ENCODE results near the gene PRKCD. TPM values are rescaled to one million over a fixed set of nuclear protein-coding genes. Genes with fewer than 3 reads are reported as not detected.
A peak's percentile ranks its signal among the peaks of the same experiment; 100 is the strongest.

PRKCD gene
- total RNA-seq, 4 donors from 2014 or later, result 36.3 to 73.1 (median 70.6) TPM

- TF ChIP-seq CTCF (IDR thresholded peaks at IDR 0.05) (no peak), POLR2A (IDR thresholded peaks at IDR 0.05) (no peak)
- H3K4me3 ChIP-seq, result no peak overlapping the region
- no peak for DNase-seq
- no peaks in the 10 kb centered on the region for H3K9me3 ChIP-seq
- peaks cover 6 to 56% (median 17%) of the 10 kb centered on the region in 4 donors for H3K4me1 ChIP-seq
- no peaks in the 10 kb centered on the region for H3K27me3 ChIP-seq
- no peaks in the 10 kb centered on the region for H3K36me3 ChIP-seq
- peak overlapping the region in 3 of 4 donors; percentile 96 to 98 (median 96) for H3K27ac ChIP-seq
These were observed 2.2 kb upstream of the PRKCD start for GRCh38 chr3:53158765-53159155.

- Histone ChIP-seq H3K4me1 (peaks cover 6 to 55% (median 17%) of the 10 kb centered on the region in 4 donors), H3K4me3 (peak overlapping the region in 2 of 4 donors; percentile 26 to 77), H3K9me3 (no peaks in the 10 kb centered on the region), H3K27ac (peak overlapping the region in 3 of 4 donors; percentile 96 to 98 (median 96)), H3K36me3 (no peaks in the 10 kb centered on the region), H3K27me3 (no peaks in the 10 kb centered on the region)
- DNase-seq, result peak in 2 of 3 donors; percentile 89 to 93
- TF ChIP-seq POLR2A (IDR thresholded peaks at IDR 0.05), result peak in 1 of 2 donors; percentile 57
- peak in 3 of 6 experiments; percentile 27 to 56 (median 36) for TF ChIP-seq CTCF (IDR thresholded peaks at IDR 0.05)
These were observed 1.6 kb upstream of the PRKCD start for GRCh38 chr3:53159156-53160060.

- H3K9me3 ChIP-seq, result no peaks in the 10 kb centered on the region
- H3K36me3 ChIP-seq, result peaks cover 0 to 6% (median 0%) of the 10 kb centered on the region in 3 donors
- TF ChIP-seq POLR2A (IDR thresholded peaks at IDR 0.05), result no peak
- TF ChIP-seq CTCF (IDR thresholded peaks at IDR 0.05), result no peak
- peak overlapping the region; percentile 86 to 98 (median 96) for H3K27ac ChIP-seq
- no peaks in the 10 kb centered on the region for H3K27me3 ChIP-seq
- DNase-seq, result no peak
- H3K4me3 ChIP-seq, result peak overlapping the region; percentile 77 to 99 (median 98)
- H3K4me1 ChIP-seq, result peaks cover 6 to 55% (median 14%) of the 10 kb centered on the region in 4 donors
These were observed 849 bp upstream of the PRKCD start for GRCh38 chr3:53160061-53160659.

GRCh38 chr3:53161450-53161819 is 426 bp downstream of the PRKCD start:
- H3K9me3 ChIP-seq, result no peaks in the 10 kb centered on the region
- no peaks in the 10 kb centered on the region for H3K27me3 ChIP-seq
- TF ChIP-seq CTCF (IDR thresholded peaks at IDR 0.05) (no peak), POLR2A (IDR thresholded peaks at IDR 0.05) (no peak)
- peaks cover 0 to 12% (median 0%) of the 10 kb centered on the region in 3 donors for H3K36me3 ChIP-seq
- peak overlapping the region; percentile 77 to 99 (median 98) for H3K4me3 ChIP-seq
- H3K27ac ChIP-seq, result peak overlapping the region; percentile 86 to 98 (median 96)
- DNase-seq, result peak in 1 of 3 donors; percentile 60
- peaks cover 7 to 59% (median 15%) of the 10 kb centered on the region in 4 donors for H3K4me1 ChIP-seq

GRCh38 chr3:53161820-53162671 is 1.0 kb downstream of the PRKCD start:
- Histone ChIP-seq H3K27ac (peak overlapping the region; percentile 86 to 98 (median 96)), H3K4me1 (peaks cover 7 to 59% (median 19%) of the 10 kb centered on the region in 4 donors)

More at GRCh38 chr3:53161820-53162671, 1.0 kb downstream of the PRKCD start:
- Histone ChIP-seq H3K4me3 (peak overlapping the region; percentile 77 to 99 (median 98)), H3K27me3 (no peaks in the 10 kb centered on the region), H3K9me3 (no peaks in the 10 kb centered on the region), H3K36me3 (peaks cover 0 to 12% (median 0%) of the 10 kb centered on the region in 3 donors)
- peak; percentile 61 to 70 (median 64) for DNase-seq
- TF ChIP-seq POLR2A (IDR thresholded peaks at IDR 0.05) (no peak), CTCF (IDR thresholded peaks at IDR 0.05) (no peak)

Measured in Peyer's patch (tissue), 4 donors.